Motor neuron (in vitro differentiated cells): ENCODE measurements around the gene HORMAD2. TPM values are rescaled to one million over a fixed set of nuclear protein-coding genes. Genes with fewer than 3 reads are reported as not detected.

Experiments used
- ATAC-seq, 8 experiments: fragments of 200-7000 bp; cut with Tn5 transposase; replicated peaks in 6 of 8; 2 replicates each; pipeline ENCODE4 v1.8.0; 2021; ENCODE audit warnings: mild to moderate bottlenecking in 8 of 8, moderate library complexity in 8 of 8
- H3K27ac ChIP-seq, 2 donors: fragments of 250-450 bp; sonication (Bioruptor Pico); 2 replicates each; pipeline ENCODE4 v1.9.0; 2021; ENCODE audit warnings: antibody characterized with exemption in 2 of 2, mild to moderate bottlenecking in 2 of 2, moderate library complexity in 1 of 2
- H3K4me1 ChIP-seq, 2 donors: fragments of 250-450 bp; sonication (Bioruptor Pico); replicated peaks in 1 of 2; 2 replicates each; pipeline ENCODE4 v1.6.1; 2021; ENCODE audit warnings: antibody characterized with exemption in 2 of 2, mild to moderate bottlenecking in 2 of 2, moderate library complexity in 1 of 2
- H3K4me3 ChIP-seq, 5 donors: fragments of 250-450 bp; sonication (Bioruptor Pico); 2 replicates each; pipeline ENCODE4 v1.9.0; 2021; ENCODE audit warnings: antibody characterized with exemption in 5 of 5, mild to moderate bottlenecking in 5 of 5, moderate library complexity in 4 of 5
- WGBS, 10 experiments: fragments of 450-650 bp; shearing (Covaris generic); methylation state at CpG; one replicate each; pipeline ENCODE4 v1.0.0; 2022; 5-methylcytosine and 5-hydroxymethylcytosine counted together
- in situ Hi-C, 9 experiments: fragments of 400-800 bp; cut with MboI; loops; one replicate each; pipeline ENCODE4 v1.15.0; 2021; ENCODE audit warnings: low sequenced_read_pairs in 9 of 9, low pct_unique_long_range_greater_than_20kb in 2 of 9; ENCODE audit not compliant: unreplicated experiment in 9 of 9
- total RNA-seq, 8 experiments: library from RNA; unstranded; fragments of 300-600 nt; gene quantifications; 2 replicates each; pipeline versions ENCODE4 v1.2.3 to v1.2.4, GENCODE V29; 2022

HORMAD2 gene
- total RNA-seq, 8 experiments from 2014 or later: 0.11 to 0.23 (median 0.13) TPM; not detected in 5

DNA sequence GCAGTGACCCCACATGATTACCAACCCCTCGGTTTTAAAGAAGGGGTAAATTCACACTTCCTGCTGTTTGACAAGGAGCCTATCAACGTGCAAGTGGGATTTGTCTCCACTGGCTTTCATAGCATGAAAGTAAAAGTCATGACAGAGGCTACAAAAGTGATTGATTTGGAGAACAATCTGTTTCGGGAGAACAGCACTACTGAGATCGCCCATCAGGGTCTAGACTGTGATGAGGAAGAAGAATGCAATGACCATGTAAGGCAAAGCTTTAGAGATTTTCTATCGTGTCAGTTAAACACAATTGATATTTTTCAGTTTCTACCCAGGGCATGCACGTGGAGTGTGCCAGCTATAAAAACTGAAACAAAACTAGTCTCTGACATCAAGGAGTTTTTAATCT, 41.7 kb downstream of the HORMAD2 start:
- Histone ChIP-seq H3K4me1 (peaks cover 4 to 5% of the 10 kb centered on the region in 2 donors), H3K27ac (no peak overlapping the region), H3K4me3 (no peak overlapping the region)
- in situ Hi-C loops: loop anchor here in 4 of 9 experiments (25.0 kb wide), 2 partner anchors 115 to 265 kb away; partner anchors contain the start of genes RNF215 (in 4 of the 4), SEC14L2 (in 4 of the 4) and LIF (in 1 of the 4)
- ATAC-seq: no peak
- WGBS, 10 experiments: 17 to 50% (median 31%) methylated on average over 4 to 6 of the region's 6 CpGs

DNA sequence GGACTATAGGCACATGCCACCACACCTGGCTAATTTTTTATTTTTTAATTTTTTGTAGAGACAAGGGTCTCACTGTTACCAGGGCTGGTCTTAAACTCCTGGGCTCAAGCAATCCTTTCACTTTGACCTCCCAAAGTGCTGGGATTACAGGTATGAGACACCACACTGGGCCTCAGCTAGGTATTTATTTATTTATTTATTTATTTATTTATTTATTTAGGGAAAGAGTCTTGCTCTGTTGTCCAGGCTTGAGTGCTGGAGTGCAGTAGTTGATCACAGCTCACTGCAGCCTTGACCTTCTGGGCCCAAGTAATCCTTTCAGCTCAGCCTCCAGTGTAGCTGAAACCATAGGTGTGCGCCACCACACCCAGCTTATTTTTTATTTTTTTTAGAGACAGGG, 43.2 kb downstream of the HORMAD2 start:
- in situ Hi-C loops: loop anchor here in 4 of 9 experiments (25.0 kb wide), 2 partner anchors 114 to 264 kb away; partner anchors contain the start of genes RNF215 (in 4 of the 4), SEC14L2 (in 4 of the 4) and LIF (in 1 of the 4)

GRCh38 chr22:30127749-30128166, 47.5 kb downstream of the HORMAD2 start:
- Histone ChIP-seq H3K27ac (no peak overlapping the region), H3K4me3 (no peak overlapping the region), H3K4me1 (no peaks in the 10 kb centered on the region)
- 25 to 100% (median 100%) methylated on average over 1 of the region's 1 CpG; no CpG with 5 or more reads in 3 of the 10 experiments for WGBS, 10 experiments
- ATAC-seq: no peak
- in situ Hi-C loops: no loop called here

More for the DNA sequence above, 43.2 kb downstream of the HORMAD2 start:
- no peak for ATAC-seq
- peaks cover 4 to 5% of the 10 kb centered on the region in 2 donors for H3K4me1 ChIP-seq
- WGBS, 10 experiments: 93 to 100% methylated on average over 1 of the region's 1 CpG; no CpG with 5 or more reads in 8 of the 10 experiments
- no peak overlapping the region for H3K4me3 ChIP-seq
- H3K27ac ChIP-seq: no peak overlapping the region

GRCh38 chr22:30128511-30128910, 48.2 kb downstream of the HORMAD2 start:
- H3K27ac ChIP-seq: no peak overlapping the region
- no peak overlapping the region for H3K4me3 ChIP-seq
- no peak for ATAC-seq
- in situ Hi-C loops: no loop called here
- WGBS, 10 experiments: 11 to 86% (median 61%) methylated on average over 1 to 2 of the region's 2 CpGs
- H3K4me1 ChIP-seq: no peaks in the 10 kb centered on the region

DNA sequence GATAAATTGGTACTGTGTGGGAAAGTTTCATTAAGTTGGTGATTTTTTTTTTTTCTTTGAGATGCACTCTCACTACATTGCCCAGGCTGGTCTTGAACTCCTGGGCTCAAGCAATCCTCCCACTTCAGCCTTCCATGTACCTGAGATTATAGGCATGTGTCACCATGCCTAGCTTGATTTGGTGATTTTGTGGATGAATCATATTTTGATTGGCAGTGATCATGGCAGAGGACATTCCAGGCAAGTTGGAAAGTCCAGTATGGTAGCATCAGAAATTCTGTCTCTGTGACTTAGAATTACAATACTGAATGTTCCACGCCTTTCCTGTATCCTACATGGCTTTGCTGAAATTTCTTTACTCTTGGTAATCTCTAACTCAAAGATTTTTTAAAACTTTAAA, 49.4 kb downstream of the HORMAD2 start:
- no peak overlapping the region for H3K4me3 ChIP-seq
- H3K4me1 ChIP-seq: no peaks in the 10 kb centered on the region
- WGBS, 10 experiments: 80 to 100% (median 100%) methylated on average over 1 of the region's 1 CpG; no CpG with 5 or more reads in 1 of the 10 experiments
- H3K27ac ChIP-seq: no peak overlapping the region
- ATAC-seq: no peak
- in situ Hi-C loops: no loop called here

- in situ Hi-C loops: no loop called here
- no peaks in the 10 kb centered on the region for H3K4me1 ChIP-seq
- WGBS, 10 experiments: 17 to 78% (median 57%) methylated on average over 1 to 4 of the region's 4 CpGs; no CpG with 5 or more reads in 1 of the 10 experiments
- ATAC-seq: no peak
- no peak overlapping the region for H3K4me3 ChIP-seq
- H3K27ac ChIP-seq: no peak overlapping the region
These were observed 52.2 kb downstream of the HORMAD2 start for GRCh38 chr22:30132290-30132996.

GRCh38 chr22:30140414-30140813, 60.1 kb downstream of the HORMAD2 start:
- in situ Hi-C loops: no loop called here
- no peaks in the 10 kb centered on the region for H3K4me1 ChIP-seq
- ATAC-seq: no peak
- H3K4me3 ChIP-seq: no peak overlapping the region
- no peak overlapping the region for H3K27ac ChIP-seq

- ATAC-seq: no peak
- WGBS, 10 experiments: 11 to 83% (median 61%) methylated on average over 1 to 2 of the region's 2 CpGs
- Histone ChIP-seq H3K27ac (no peak overlapping the region), H3K4me1 (no peaks in the 10 kb centered on the region), H3K4me3 (no peak overlapping the region)
- in situ Hi-C loops: no loop called here
These were observed 63.0 kb downstream of the HORMAD2 start for GRCh38 chr22:30143265-30143664.

DNA sequence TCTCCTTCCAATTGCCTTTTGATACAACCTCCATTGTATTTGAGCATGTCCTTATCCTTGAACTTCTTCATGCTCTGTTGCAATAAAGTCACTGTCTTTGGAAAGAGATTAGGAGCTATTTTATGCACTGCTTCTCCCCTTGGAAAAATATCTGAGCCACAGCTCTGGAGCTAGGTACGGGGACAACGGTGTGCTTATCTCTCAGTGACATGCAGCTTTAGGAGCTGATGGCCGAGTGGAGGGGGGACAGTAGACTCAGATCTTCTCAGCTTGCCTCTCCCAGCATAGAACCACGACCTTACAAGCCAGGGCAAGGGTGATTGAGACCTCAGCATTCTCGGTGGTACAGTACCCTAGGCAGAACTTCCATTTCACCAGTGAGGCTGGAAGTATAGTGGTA, 64.1 kb downstream of the HORMAD2 start:
- Histone ChIP-seq H3K4me1 (no peaks in the 10 kb centered on the region), H3K27ac (no peak overlapping the region), H3K4me3 (no peak overlapping the region)
- in situ Hi-C loops: no loop called here
- WGBS, 10 experiments: 33 to 80% (median 38%) methylated on average over 1 to 4 of the region's 5 CpGs; no CpG with 5 or more reads in 2 of the 10 experiments
- ATAC-seq: no peak

DNA sequence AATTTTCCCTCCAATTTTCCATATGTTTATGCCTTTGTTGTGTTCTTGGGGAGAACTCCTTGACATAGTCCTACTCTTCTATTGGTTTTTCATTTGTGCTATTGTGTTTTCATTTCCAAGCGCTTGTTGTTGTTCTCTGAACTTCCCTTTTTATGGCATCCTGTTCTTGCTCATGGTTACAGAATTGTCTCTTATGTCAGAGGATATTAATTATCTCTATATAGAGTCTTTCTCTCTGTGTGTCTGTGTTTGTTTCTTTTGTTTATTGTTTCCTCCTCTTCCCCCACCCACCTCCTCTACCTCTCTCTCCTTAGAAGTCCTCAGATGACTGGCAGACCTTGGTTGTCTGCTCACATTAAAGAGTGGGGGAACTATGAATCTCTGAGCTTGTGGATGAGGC, 69.9 kb downstream of the HORMAD2 start:
- H3K4me1 ChIP-seq: no peaks in the 10 kb centered on the region
- no peak for ATAC-seq
- no peak overlapping the region for H3K27ac ChIP-seq
- in situ Hi-C loops: no loop called here
- 71 to 100% (median 100%) methylated on average over 1 of the region's 1 CpG; no CpG with 5 or more reads in 1 of the 10 experiments for WGBS, 10 experiments
- H3K4me3 ChIP-seq: no peak overlapping the region

DNA sequence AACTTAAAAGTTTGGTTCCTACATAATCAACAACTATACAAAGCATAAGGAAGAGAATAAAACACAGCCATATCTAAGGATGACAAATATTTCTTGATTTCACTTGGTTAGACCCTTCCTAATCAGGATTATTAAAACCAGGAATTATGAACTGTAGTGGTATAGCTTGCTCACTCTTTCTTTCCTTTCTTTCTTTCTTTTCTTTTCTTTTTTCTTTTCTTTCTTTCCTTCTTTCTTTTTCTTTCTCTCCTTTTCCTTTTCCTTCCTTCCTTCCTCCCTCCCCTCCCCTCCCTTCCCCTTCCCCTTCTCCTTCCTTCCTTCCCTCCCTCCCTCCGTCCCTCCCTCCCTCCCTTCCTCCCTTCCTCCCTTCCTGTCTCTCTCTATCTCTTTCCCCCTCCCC, 78.0 kb downstream of the HORMAD2 start:
- H3K27ac ChIP-seq: no peak overlapping the region
- no CpG with 5 or more reads among the region's 1 CpG for WGBS, 10 experiments
- no peak overlapping the region for H3K4me3 ChIP-seq
- in situ Hi-C loops: no loop called here
- no peak for ATAC-seq
- H3K4me1 ChIP-seq: no peaks in the 10 kb centered on the region

DNA sequence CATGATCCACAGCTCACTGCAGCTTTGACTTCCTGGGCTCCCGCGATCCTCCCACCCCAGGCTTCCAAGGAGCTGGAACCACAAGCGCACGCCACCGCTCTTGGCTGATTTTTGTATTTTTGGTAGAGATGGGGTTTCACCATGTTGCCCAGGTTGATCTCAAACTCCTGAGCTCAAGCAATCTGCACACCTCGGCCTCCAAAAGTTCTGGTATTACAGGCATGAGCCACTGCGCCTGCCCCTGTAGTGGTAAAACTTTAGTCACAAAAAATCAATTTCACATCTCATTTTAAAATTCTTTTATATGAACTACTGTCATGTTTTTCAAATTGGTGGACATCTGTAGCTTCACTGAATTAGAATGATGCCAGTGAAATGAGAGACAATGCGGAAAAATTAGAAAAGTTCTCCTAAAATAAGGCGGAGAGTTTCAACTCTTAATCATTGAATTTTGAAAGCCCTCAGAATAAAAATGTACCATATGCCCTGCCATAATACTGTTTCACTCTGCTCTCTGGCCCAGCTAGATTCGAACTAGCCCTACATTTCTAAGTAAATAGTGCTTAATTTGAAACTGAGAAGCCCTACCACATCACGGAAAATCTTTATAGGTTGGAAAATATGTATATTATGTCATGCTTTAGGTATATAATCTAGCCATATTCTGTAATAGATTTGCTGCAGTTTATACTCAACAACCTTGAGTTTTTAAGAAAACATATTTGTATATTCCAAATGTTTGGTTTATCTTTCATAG, 78.7 kb downstream of the HORMAD2 start:
- Histone ChIP-seq H3K27ac (no peak overlapping the region), H3K4me3 (no peak overlapping the region), H3K4me1 (no peaks in the 10 kb centered on the region)
- 36 to 94% (median 78%) methylated on average over 2 to 9 of the region's 11 CpGs for WGBS, 10 experiments
- no peak for ATAC-seq
- in situ Hi-C loops: no loop called here

- Histone ChIP-seq H3K4me1 (no peaks in the 10 kb centered on the region), H3K27ac (no peak overlapping the region), H3K4me3 (no peak overlapping the region)
- ATAC-seq: peak in 7 of 8 experiments; percentile 45 to 83 (median 57)
- in situ Hi-C loops: no loop called here
- WGBS, 10 experiments: 13 to 72% (median 48%) methylated on average over 1 to 2 of the region's 2 CpGs
These were observed 79.5 kb downstream of the HORMAD2 start for GRCh38 chr22:30159561-30160353.
